Thoracic aorta (tissue), 2 donors: Measurements from ENCODE around the gene NPB. TPM values are rescaled to one million over a fixed set of nuclear protein-coding genes. Genes with fewer than 3 reads are reported as not detected.

Experiments
- ATAC-seq: fragments of 150-250 bp; one replicate; pipeline ENCODE4 v1.8.0; 2017; ENCODE audit warnings: low read depth; ENCODE audit not compliant: insufficient number of reproducible peaks, low FRiP score
- DNase-seq: peaks from one replicate; pipeline ENCODE4 v3.0.0-alpha.2; 2020; ENCODE audit warnings: low spot score
- H3K27ac ChIP-seq, 2 donors: fragments of 200-600 bp; sonication (generic); 1 replicate in 1 of 2; 2 replicates in 1 of 2; pipeline ENCODE4 v1.5.1; 2016; ENCODE audit warnings: mild to moderate bottlenecking in 2 of 2, moderate library complexity in 2 of 2
- H3K27me3 ChIP-seq: fragments of 200-600 bp; sonication (generic); replicated peaks from 2 replicates; pipeline ENCODE4 v1.6.0; 2016; ENCODE audit warnings: mild to moderate bottlenecking; ENCODE audit not compliant: insufficient read depth
- H3K36me3 ChIP-seq: fragments of 200-600 bp; sonication (generic); one replicate; pipeline ENCODE4 v1.5.1; 2016
- H3K4me1 ChIP-seq, 2 donors: fragments of 200-600 bp; sonication (generic); 1 replicate in 1 of 2; 2 replicates in 1 of 2; pipeline versions ENCODE4 v1.5.1 to v1.6.0; 2016; ENCODE audit warnings: low read depth in 2 of 2, mild to moderate bottlenecking in 1 of 2; ENCODE audit not compliant: control insufficient read depth in 1 of 2
- H3K4me3 ChIP-seq: fragments of 200-600 bp; sonication (generic); 2 replicates; pipeline ENCODE4 v1.5.1; 2016; ENCODE audit warnings: mild to moderate bottlenecking
- H3K9me3 ChIP-seq: fragments of 200-600 bp; sonication (generic); 2 replicates; pipeline ENCODE4 v1.5.1; 2016
- CTCF ChIP-seq: fragments of 200-600 bp; sonication (generic); IDR thresholded peaks from one replicate; pipeline ENCODE4 v1.5.1; 2019; ENCODE audit warnings: antibody characterized with exemption
- total RNA-seq, 2 donors: library from RNA; depleted of rRNA; stranded (reverse); fragments of >200 nt; gene quantifications; one replicate each; pipeline versions ENCODE4 v1.1.0 to v1.2.3, GENCODE V29; 2016

The NPB gene
- total RNA-seq, 2 donors from 2014 or later, result 0.35 to 2.6 TPM

GRCh38 chr17:81932333-81932983 is 30.4 kb downstream of the NPB start:
- H3K27ac ChIP-seq, result no peak overlapping the region
- ATAC-seq, result no peak
- H3K4me3 ChIP-seq, result no peak overlapping the region
- no peaks in the 10 kb centered on the region for H3K27me3 ChIP-seq
- no peaks in the 10 kb centered on the region for H3K36me3 ChIP-seq
- DNase-seq, result no peak
- no peaks in the 10 kb centered on the region for H3K9me3 ChIP-seq
- peaks cover 10 to 20% of the 10 kb centered on the region in 2 donors for H3K4me1 ChIP-seq
- no peak for TF ChIP-seq CTCF

GRCh38 chr17:81933178-81933699 is 31.2 kb downstream of the NPB start:
- Histone ChIP-seq H3K27ac (no peak overlapping the region), H3K36me3 (no peaks in the 10 kb centered on the region), H3K27me3 (no peaks in the 10 kb centered on the region), H3K4me1 (peaks cover 6 to 20% of the 10 kb centered on the region in 2 donors), H3K4me3 (no peak overlapping the region), H3K9me3 (no peaks in the 10 kb centered on the region)
- DNase-seq (no peak), ATAC-seq (no peak)
- no peak for TF ChIP-seq CTCF

GRCh38 chr17:81934098-81934757 is 32.2 kb downstream of the NPB start:
- DNase-seq (no peak), ATAC-seq (no peak)
- no peaks in the 10 kb centered on the region for H3K27me3 ChIP-seq
- H3K4me1 ChIP-seq, result peaks cover 3 to 15% of the 10 kb centered on the region in 2 donors
- H3K4me3 ChIP-seq, result no peak overlapping the region
- H3K27ac ChIP-seq, result no peak overlapping the region
- H3K36me3 ChIP-seq, result no peaks in the 10 kb centered on the region
- no peak for TF ChIP-seq CTCF
- no peaks in the 10 kb centered on the region for H3K9me3 ChIP-seq

- ATAC-seq (no peak), DNase-seq (no peak)
- no peaks in the 10 kb centered on the region for H3K36me3 ChIP-seq
- H3K4me3 ChIP-seq, result no peak overlapping the region
- no peaks in the 10 kb centered on the region for H3K9me3 ChIP-seq
- H3K4me1 ChIP-seq, result peaks cover 3 to 23% of the 10 kb centered on the region in 2 donors
- H3K27me3 ChIP-seq, result no peaks in the 10 kb centered on the region
- no peak overlapping the region for H3K27ac ChIP-seq
- no peak for TF ChIP-seq CTCF
These were observed 33.0 kb downstream of the NPB start for GRCh38 chr17:81934850-81935708.

GRCh38 chr17:81935709-81936084 is 33.7 kb downstream of the NPB start:
- Histone ChIP-seq H3K4me1 (peaks cover 3 to 30% of the 10 kb centered on the region in 2 donors), H3K9me3 (no peaks in the 10 kb centered on the region), H3K4me3 (no peak overlapping the region), H3K27ac (no peak overlapping the region), H3K27me3 (no peaks in the 10 kb centered on the region), H3K36me3 (no peaks in the 10 kb centered on the region)
- DNase-seq (no peak), ATAC-seq (no peak)
- no peak for TF ChIP-seq CTCF
